ENCODE measurements around the gene NRIP1.
"Not testable (repeated sequence)": the region's sequence is repeated elsewhere in the genome, so short reads cannot be mapped to it uniquely, and the experiment has no call there.

The NRIP1 gene

DNA sequence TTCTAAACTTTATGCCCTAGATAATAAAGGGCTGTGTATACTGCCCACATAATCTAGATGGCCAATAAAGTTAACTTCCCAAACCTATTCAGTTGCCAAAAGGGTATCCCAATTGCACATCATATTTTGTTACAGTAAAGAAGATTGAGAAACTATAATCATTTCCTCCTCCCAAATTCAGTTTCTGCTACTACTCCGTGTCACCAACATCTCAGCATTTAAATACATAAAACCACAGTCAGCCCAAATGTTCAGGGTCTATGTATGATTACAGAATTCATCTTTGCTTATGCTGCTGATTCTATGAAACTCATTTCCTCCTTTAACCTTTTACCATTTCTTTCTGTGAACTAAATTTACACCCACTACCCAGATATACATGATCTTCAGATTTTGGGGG, 28.6 kb downstream of the NRIP1 start:
- peak; percentile 60 for ATAC-seq
- Mint-ChIP-seq H3K27ac (peak overlapping the region; percentile 27), H3K4me3 (peak overlapping the region; percentile 4), H3K4me1 (peaks cover 12% of the 10 kb centered on the region), H3K9me3 (no peaks in the 10 kb centered on the region), H3K36me3 (no peaks in the 10 kb centered on the region)
- DNase-seq (ENCODE audit: low spot score in 2 of 2), result no peak

DNA sequence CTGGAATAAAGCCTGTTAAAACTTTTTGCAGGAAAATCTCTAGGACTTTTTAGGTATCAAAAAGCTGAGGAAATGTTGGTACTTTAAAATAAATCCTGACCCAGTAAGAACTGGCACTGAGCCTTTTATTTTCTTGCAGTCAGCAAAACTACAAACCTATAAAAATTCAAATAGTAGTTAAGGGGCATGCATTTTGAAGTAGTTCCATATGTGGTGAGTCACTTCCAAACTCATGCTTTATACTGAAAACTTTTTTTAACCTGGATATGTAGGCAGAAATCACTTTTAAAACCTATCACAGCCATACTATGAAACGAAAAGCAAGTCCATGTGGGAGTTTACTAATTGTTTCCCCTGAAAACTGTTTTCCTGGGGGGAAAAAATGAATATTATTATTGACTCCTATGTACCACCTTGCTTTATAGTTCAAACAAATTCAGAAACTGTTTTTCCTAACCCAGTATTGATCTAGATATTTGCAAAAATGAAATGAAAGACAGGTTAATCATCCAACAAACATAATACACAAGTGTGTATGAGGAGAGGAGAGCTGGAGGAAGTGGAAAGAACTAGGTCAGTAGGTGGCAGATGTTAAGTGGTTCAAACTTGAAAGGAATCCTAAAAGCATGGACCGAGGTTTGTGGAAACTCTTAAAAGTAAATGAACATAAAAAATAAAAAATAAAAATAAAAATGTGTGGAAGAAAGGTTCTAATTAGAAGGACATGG, 30.5 kb downstream of the NRIP1 start:
- Mint-ChIP-seq H3K36me3 (no peaks in the 10 kb centered on the region), H3K9me3 (no peaks in the 10 kb centered on the region), H3K4me3 (no peak overlapping the region), H3K27ac (peak overlapping the region; percentile 4), H3K4me1 (peaks cover 13% of the 10 kb centered on the region)
- no peak for DNase-seq (ENCODE audit: low spot score in 2 of 2)
- ATAC-seq, result peak; percentile 43

DNA sequence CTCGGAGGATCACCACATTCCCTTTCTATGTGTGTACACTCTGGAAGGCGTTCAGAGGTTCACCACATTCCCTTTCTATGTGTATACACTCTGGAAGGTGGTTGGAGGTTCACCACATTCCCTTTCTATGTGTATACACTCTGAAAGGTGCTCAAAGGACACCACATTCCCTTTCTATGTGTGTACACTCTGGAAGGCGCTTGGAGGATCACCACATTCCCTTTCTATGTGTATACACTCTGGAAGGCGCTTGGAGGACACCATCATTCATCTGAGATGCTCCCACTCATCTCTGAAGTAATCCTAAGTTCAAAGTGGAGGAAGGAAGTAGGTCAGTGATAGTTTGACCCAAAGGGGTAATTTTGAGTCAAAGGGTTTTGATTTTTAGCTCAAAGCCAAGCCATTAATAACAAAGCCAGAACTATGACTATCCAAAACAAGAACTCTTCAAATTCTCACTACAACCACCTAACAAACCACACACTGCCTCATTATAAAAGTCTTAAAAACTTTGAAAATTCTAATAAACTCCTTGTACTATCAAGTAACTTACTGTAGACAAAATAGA, 32.9 kb downstream of the NRIP1 start:
- DNase-seq (ENCODE audit: low spot score in 2 of 2) (no peak), ATAC-seq (peak; percentile 63)
- Mint-ChIP-seq H3K36me3 (no peaks in the 10 kb centered on the region), H3K27ac (peak overlapping the region; percentile 27), H3K4me1 (peaks cover 20% of the 10 kb centered on the region), H3K9me3 (no peaks in the 10 kb centered on the region), H3K4me3 (no peak overlapping the region)

- peak overlapping the region; percentile 27 for H3K27ac Mint-ChIP-seq
- ATAC-seq; H3K9me3 Mint-ChIP-seq; DNase-seq (ENCODE audit: low spot score in 2 of 2); H3K36me3 Mint-ChIP-seq; H3K4me3 Mint-ChIP-seq: not testable (repeated sequence)
- peaks cover 22% of the 10 kb centered on the region for H3K4me1 Mint-ChIP-seq
These were observed 33.4 kb downstream of the NRIP1 start for GRCh38 chr21:15031362-15031761.

GRCh38 chr21:15030861-15031260, 33.9 kb downstream of the NRIP1 start:
- not testable (repeated sequence) for H3K4me3 Mint-ChIP-seq; H3K27ac Mint-ChIP-seq; H3K36me3 Mint-ChIP-seq; ATAC-seq; H3K9me3 Mint-ChIP-seq; DNase-seq (ENCODE audit: low spot score in 2 of 2)
- H3K4me1 Mint-ChIP-seq, result peaks cover 22% of the 10 kb centered on the region

- ATAC-seq, result peak; percentile 31
- peak overlapping the region; percentile 46 for H3K27ac Mint-ChIP-seq
- peaks cover 40% of the 10 kb centered on the region for H3K4me1 Mint-ChIP-seq
- no peak for DNase-seq (ENCODE audit: low spot score in 2 of 2)
- no peaks in the 10 kb centered on the region for H3K36me3 Mint-ChIP-seq
- no peaks in the 10 kb centered on the region for H3K9me3 Mint-ChIP-seq
- no peak overlapping the region for H3K4me3 Mint-ChIP-seq
These were observed 35.7 kb downstream of the NRIP1 start for GRCh38 chr21:15029077-15029476.

- H3K4me1 Mint-ChIP-seq, result peaks cover 40% of the 10 kb centered on the region
- no peaks in the 10 kb centered on the region for H3K36me3 Mint-ChIP-seq
- H3K4me3 Mint-ChIP-seq, result no peak overlapping the region
- no peaks in the 10 kb centered on the region for H3K9me3 Mint-ChIP-seq
- ATAC-seq (no peak), DNase-seq (ENCODE audit: low spot score in 2 of 2) (no peak)
- peak overlapping the region; percentile 30 for H3K27ac Mint-ChIP-seq
These were observed 36.6 kb downstream of the NRIP1 start for GRCh38 chr21:15028186-15028585.

GRCh38 chr21:15027056-15027455, 37.7 kb downstream of the NRIP1 start:
- no peak for ATAC-seq
- Mint-ChIP-seq H3K36me3 (no peaks in the 10 kb centered on the region), H3K4me1 (peaks cover 40% of the 10 kb centered on the region), H3K27ac (no peak overlapping the region), H3K9me3 (no peaks in the 10 kb centered on the region), H3K4me3 (no peak overlapping the region)
- DNase-seq (ENCODE audit: low spot score in 2 of 2), result no peak

DNA sequence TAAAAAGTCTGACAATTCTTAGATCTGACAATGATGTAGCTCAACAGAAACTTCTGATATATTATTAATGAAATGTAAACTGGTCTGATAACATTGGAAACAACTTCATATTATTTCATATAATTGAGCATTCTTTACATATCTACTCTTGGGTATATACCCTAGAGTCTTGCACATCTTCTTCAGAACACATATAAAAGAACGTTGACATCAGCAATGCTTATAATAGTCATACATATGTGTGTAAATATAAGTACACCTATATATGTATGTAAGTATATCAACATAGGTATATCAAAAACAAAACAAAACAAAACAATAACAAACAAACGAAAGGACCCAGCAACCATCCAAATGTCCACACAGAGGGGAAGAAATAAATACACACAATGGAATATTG, 38.4 kb downstream of the NRIP1 start:
- H3K27ac Mint-ChIP-seq, result peak overlapping the region; percentile 37
- H3K9me3 Mint-ChIP-seq, result no peaks in the 10 kb centered on the region
- no peaks in the 10 kb centered on the region for H3K36me3 Mint-ChIP-seq
- peaks cover 40% of the 10 kb centered on the region for H3K4me1 Mint-ChIP-seq
- DNase-seq (ENCODE audit: low spot score in 2 of 2) (no peak), ATAC-seq (no peak)
- no peak overlapping the region for H3K4me3 Mint-ChIP-seq

DNA sequence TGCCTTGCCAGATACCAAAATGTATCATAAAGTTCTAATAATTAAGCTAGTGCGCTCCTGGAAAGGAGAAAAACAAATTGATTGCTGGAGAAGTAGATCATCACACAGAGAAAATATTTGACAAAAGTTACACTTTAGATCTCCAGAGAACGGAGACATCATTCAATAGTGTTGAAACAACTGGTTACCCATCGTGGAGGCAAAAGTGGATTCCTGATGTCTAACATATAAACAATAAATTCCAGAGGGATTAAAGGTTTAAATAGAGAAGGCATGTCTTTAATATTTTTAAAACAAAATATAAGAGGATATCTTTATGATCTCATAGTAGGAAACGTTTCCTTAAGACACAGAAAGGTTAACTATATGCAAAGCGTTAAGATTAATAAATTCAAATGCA, 41.0 kb downstream of the NRIP1 start:
- H3K4me1 Mint-ChIP-seq, result peaks cover 35% of the 10 kb centered on the region
- no peak for DNase-seq (ENCODE audit: low spot score in 2 of 2)
- H3K36me3 Mint-ChIP-seq, result no peaks in the 10 kb centered on the region
- ATAC-seq, result no peak
- no peak overlapping the region for H3K27ac Mint-ChIP-seq
- H3K9me3 Mint-ChIP-seq, result no peaks in the 10 kb centered on the region
- H3K4me3 Mint-ChIP-seq, result no peak overlapping the region

DNA sequence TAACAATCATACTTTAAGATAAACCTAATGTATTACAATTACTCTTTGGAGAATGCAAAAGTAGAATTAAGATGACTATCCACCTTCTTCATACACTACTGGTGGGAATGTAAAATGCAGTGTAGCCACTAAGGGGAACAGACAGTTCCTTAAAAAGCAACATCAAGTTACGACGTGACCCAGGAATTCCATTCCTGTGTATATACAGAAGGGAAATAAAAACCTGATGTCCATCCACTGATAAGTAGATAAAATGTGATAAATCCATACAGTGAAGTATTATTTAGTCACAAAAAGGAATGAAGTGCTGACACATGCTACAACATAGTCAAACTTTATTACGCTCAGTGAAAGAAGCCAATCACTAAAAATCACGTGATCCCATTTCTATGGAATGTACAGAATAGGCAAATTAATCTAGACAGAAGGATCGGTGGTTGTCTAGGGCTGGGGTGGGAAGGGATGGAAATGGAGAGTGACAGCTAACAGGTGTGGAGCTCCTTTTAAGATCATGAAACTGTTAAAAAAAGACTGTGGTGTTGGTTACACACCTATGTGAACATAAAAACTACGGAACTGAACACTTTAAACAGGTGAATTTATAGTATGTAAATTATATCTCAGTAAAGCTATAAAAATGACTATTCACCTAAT, 42.1 kb downstream of the NRIP1 start:
- no peak overlapping the region for H3K4me3 Mint-ChIP-seq
- no peaks in the 10 kb centered on the region for H3K9me3 Mint-ChIP-seq

DNA sequence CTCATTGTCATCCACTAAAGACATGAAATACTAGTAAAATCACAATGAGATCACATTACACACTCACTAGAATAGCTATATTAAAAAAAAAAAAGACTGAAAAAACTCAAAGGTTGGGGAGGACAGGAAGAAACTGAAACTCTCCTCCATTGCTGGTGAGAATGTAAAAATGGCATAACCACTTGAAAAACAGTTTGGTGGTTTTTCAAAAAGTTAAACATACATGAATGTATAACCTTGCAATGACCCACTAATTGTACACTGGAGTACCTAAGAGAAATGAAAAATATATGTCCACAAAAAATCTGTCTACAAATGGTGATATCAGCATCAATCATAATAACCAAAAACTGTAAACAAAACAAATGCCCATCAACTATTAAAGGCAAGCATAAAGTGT, 44.0 kb downstream of the NRIP1 start:
- ATAC-seq (no peak), DNase-seq (ENCODE audit: low spot score in 2 of 2) (no peak)
- H3K4me3 Mint-ChIP-seq, result no peak overlapping the region
- no peaks in the 10 kb centered on the region for H3K9me3 Mint-ChIP-seq
- peaks cover 41% of the 10 kb centered on the region for H3K4me1 Mint-ChIP-seq
- H3K36me3 Mint-ChIP-seq, result no peaks in the 10 kb centered on the region
- H3K27ac Mint-ChIP-seq, result no peak overlapping the region

More for the DNA sequence above, 42.1 kb downstream of the NRIP1 start:
- H3K36me3 Mint-ChIP-seq, result no peaks in the 10 kb centered on the region
- ATAC-seq, result no peak
- no peak overlapping the region for H3K27ac Mint-ChIP-seq
- peaks cover 42% of the 10 kb centered on the region for H3K4me1 Mint-ChIP-seq
- no peak for DNase-seq (ENCODE audit: low spot score in 2 of 2)

- DNase-seq (ENCODE audit: low spot score in 2 of 2) (no peak), ATAC-seq (peak; percentile 81)
- Mint-ChIP-seq H3K27ac (peak overlapping the region; percentile 10), H3K36me3 (no peaks in the 10 kb centered on the region), H3K4me1 (peaks cover 24% of the 10 kb centered on the region), H3K4me3 (no peak overlapping the region), H3K9me3 (no peaks in the 10 kb centered on the region)
These were observed 46.4 kb downstream of the NRIP1 start for GRCh38 chr21:15018382-15018781.

GRCh38 chr21:15015622-15016471, 49.0 kb downstream of the NRIP1 start:
- Mint-ChIP-seq H3K27ac (no peak overlapping the region), H3K36me3 (no peaks in the 10 kb centered on the region), H3K4me3 (no peak overlapping the region), H3K9me3 (no peaks in the 10 kb centered on the region), H3K4me1 (peaks cover 20% of the 10 kb centered on the region)
- peak; percentile 97 for ATAC-seq
- DNase-seq (ENCODE audit: low spot score in 2 of 2), result no peak

- Mint-ChIP-seq H3K36me3 (no peaks in the 10 kb centered on the region), H3K4me3 (no peak overlapping the region), H3K4me1 (peaks cover 17% of the 10 kb centered on the region), H3K27ac (no peak overlapping the region), H3K9me3 (no peaks in the 10 kb centered on the region)
- ATAC-seq (no peak), DNase-seq (ENCODE audit: low spot score in 2 of 2) (no peak)
These were observed 50.6 kb downstream of the NRIP1 start for GRCh38 chr21:15014221-15014620.
